ENCODE results near the gene FHAD1. TPM values are rescaled to one million over a fixed set of nuclear protein-coding genes. Genes with fewer than 3 reads are reported as not detected.

Gene FHAD1
- total RNA-seq, 1 experiment from 2014 or later: 3.5 TPM

- Histone ChIP-seq H3K27me3 (ENCODE audit: insufficient read depth, low read length) (no peaks in the 10 kb centered on the region), H3K9me3 (ENCODE audit: control insufficient read depth in 1 of 2, insufficient read depth in 1 of 2, low read depth in 1 of 2, low read length in 2 of 2) (no peaks in the 10 kb centered on the region), H3K9ac (ENCODE audit: low read length) (peak overlapping the region; percentile 62), H3K4me2 (ENCODE audit: low read length) (peak overlapping the region; percentile 69), H3K9me2 (ENCODE audit: insufficient read depth) (no peaks in the 10 kb centered on the region), H3K36me3 (ENCODE audit: control insufficient read depth in 1 of 2, insufficient read depth in 2 of 2, low read length in 2 of 2) (no peaks in the 10 kb centered on the region), H3K79me2 (ENCODE audit: insufficient read depth, low read length) (no peaks in the 10 kb centered on the region), H2AFZ (ENCODE audit: low read depth, low read length, poor library complexity, severe bottlenecking) (no peak overlapping the region), H3K4me1 (ENCODE audit: control insufficient read depth in 1 of 2, insufficient read depth in 2 of 2, low read length in 2 of 2) (peaks cover 63 to 81% of the 10 kb centered on the region in 2 experiments), H3K4me3 (replicated peaks in 1 of 2; ENCODE audit: low read depth in 1 of 2, low read length in 2 of 2) (peak overlapping the region in 1 of 2 experiments; percentile 34; a peak in 2 of 4 replicates), H4K20me1 (ENCODE audit: insufficient read depth) (no peaks in the 10 kb centered on the region), H3K27ac (ENCODE audit: low read depth, low read length) (peak overlapping the region; percentile 80)
- ChIA-PET CTCF (no interaction called here), RAD21 (ENCODE audit: low non-redundant PET in 1 of 2, low total read pairs in 2 of 2, uncharacterized antibody in 2 of 2, unreplicated experiment in 2 of 2) (no interaction called here), POLR2A (no interaction called here)
- ATAC-seq: peak; percentile 74
- no TSS peak for BruUV-seq (replicated peaks)
- DNase-seq (ENCODE audit: low read depth, low spot score): peak; percentile 92
- TF ChIP-seq TCF7L2 (IDR thresholded peaks at IDR 0.05; ENCODE audit: borderline replicate concordance, extremely low read depth, insufficient read depth, insufficient read length) (peak; percentile 96), POLR2AphosphoS5 (IDR thresholded peaks at IDR 0.05; ENCODE audit: low read depth, low read length) (peak; percentile 69; the same call in 1 of the 2 replicates), YY1 (IDR thresholded peaks at IDR 0.05; ENCODE audit: extremely low read depth, insufficient replicate concordance, low read depth, low read length) (no peak), CEBPB (IDR thresholded peaks at IDR 0.05; ENCODE audit: low read depth) (no peak), SRF (IDR thresholded peaks at IDR 0.05; ENCODE audit: low read depth) (no peak), POLR2A (IDR thresholded peaks at IDR 0.05; ENCODE audit: borderline replicate concordance, extremely low read depth, insufficient read depth, insufficient read length) (no peak), ZFX (IDR thresholded peaks at IDR 0.05) (no peak), CBX3 (IDR thresholded peaks at IDR 0.05; ENCODE audit: low read depth) (no peak)
- intact Hi-C loops (cut with micrococcal nuclease): no loop called here
Observed at GRCh38 chr1:15355968-15356625, 109.1 kb downstream of the FHAD1 start.

- H3K4me3 ChIP-seq (replicated peaks in 1 of 2; ENCODE audit: low read depth in 1 of 2, low read length in 2 of 2): no peak overlapping the region
- RAD21 ChIA-PET (ENCODE audit: low non-redundant PET in 1 of 2, low total read pairs in 2 of 2, uncharacterized antibody in 2 of 2, unreplicated experiment in 2 of 2): no interaction called here
Observed at GRCh38 chr1:15357612-15358207, 110.7 kb downstream of the FHAD1 start.

More at GRCh38 chr1:15357612-15358207, 110.7 kb downstream of the FHAD1 start:
- H3K9me3 ChIP-seq (ENCODE audit: control insufficient read depth in 1 of 2, insufficient read depth in 1 of 2, low read depth in 1 of 2, low read length in 2 of 2): no peaks in the 10 kb centered on the region
- H3K27me3 ChIP-seq (ENCODE audit: insufficient read depth, low read length): no peaks in the 10 kb centered on the region
- H3K27ac ChIP-seq (ENCODE audit: low read depth, low read length): peak overlapping the region; percentile 80
- peak overlapping the region; percentile 69 for H3K4me2 ChIP-seq (ENCODE audit: low read length)
- ChIA-PET POLR2A (no interaction called here), CTCF (no interaction called here)
- intact Hi-C loops (cut with micrococcal nuclease): no loop called here
- no peaks in the 10 kb centered on the region for H4K20me1 ChIP-seq (ENCODE audit: insufficient read depth)
- H2AFZ ChIP-seq (ENCODE audit: low read depth, low read length, poor library complexity, severe bottlenecking): no peak overlapping the region
- peaks cover 49 to 65% of the 10 kb centered on the region in 2 experiments for H3K4me1 ChIP-seq (ENCODE audit: control insufficient read depth in 1 of 2, insufficient read depth in 2 of 2, low read length in 2 of 2)
- H3K9me2 ChIP-seq (ENCODE audit: insufficient read depth): no peaks in the 10 kb centered on the region
- peak overlapping the region; percentile 62 for H3K9ac ChIP-seq (ENCODE audit: low read length)
- TF ChIP-seq YY1 (IDR thresholded peaks at IDR 0.05; ENCODE audit: extremely low read depth, insufficient replicate concordance, low read depth, low read length) (no peak), CEBPB (IDR thresholded peaks at IDR 0.05; ENCODE audit: low read depth) (no peak), ZFX (IDR thresholded peaks at IDR 0.05) (no peak), CTCF (IDR thresholded peaks at IDR 0.05 in 2 of 3, conservative IDR thresholded peaks at IDR 0.05 in 1 of 3; ENCODE audit: borderline replicate concordance in 1 of 3, insufficient read depth in 1 of 3, low read depth in 2 of 3, low read length in 2 of 3) (no peak), TCF7L2 (IDR thresholded peaks at IDR 0.05; ENCODE audit: borderline replicate concordance, extremely low read depth, insufficient read depth, insufficient read length) (no peak), CBX3 (IDR thresholded peaks at IDR 0.05; ENCODE audit: low read depth) (no peak), REST (IDR thresholded peaks at IDR 0.05; ENCODE audit: low read depth) (no peak), JUND (IDR thresholded peaks at IDR 0.05) (no peak), RAD21 (IDR thresholded peaks at IDR 0.05; ENCODE audit: low read depth) (no peak)
- no peaks in the 10 kb centered on the region for H3K79me2 ChIP-seq (ENCODE audit: insufficient read depth, low read length)
- no peaks in the 10 kb centered on the region for H3K36me3 ChIP-seq (ENCODE audit: control insufficient read depth in 1 of 2, insufficient read depth in 2 of 2, low read length in 2 of 2)
- no peak for ATAC-seq
- BruUV-seq (replicated peaks): no TSS peak
- no peak for DNase-seq (ENCODE audit: low read depth, low spot score)

Measured in HCT116 (cell line).